ENCODE results near the gene FPGS. TPM values are rescaled to one million over a fixed set of nuclear protein-coding genes. Genes with fewer than 3 reads are reported as not detected.

The FPGS gene
- polyA plus RNA-seq, 1 donor (not counting 4 experiments of a cell fraction or from before 2014, with no cell fraction given) = 38.2 TPM

DNA sequence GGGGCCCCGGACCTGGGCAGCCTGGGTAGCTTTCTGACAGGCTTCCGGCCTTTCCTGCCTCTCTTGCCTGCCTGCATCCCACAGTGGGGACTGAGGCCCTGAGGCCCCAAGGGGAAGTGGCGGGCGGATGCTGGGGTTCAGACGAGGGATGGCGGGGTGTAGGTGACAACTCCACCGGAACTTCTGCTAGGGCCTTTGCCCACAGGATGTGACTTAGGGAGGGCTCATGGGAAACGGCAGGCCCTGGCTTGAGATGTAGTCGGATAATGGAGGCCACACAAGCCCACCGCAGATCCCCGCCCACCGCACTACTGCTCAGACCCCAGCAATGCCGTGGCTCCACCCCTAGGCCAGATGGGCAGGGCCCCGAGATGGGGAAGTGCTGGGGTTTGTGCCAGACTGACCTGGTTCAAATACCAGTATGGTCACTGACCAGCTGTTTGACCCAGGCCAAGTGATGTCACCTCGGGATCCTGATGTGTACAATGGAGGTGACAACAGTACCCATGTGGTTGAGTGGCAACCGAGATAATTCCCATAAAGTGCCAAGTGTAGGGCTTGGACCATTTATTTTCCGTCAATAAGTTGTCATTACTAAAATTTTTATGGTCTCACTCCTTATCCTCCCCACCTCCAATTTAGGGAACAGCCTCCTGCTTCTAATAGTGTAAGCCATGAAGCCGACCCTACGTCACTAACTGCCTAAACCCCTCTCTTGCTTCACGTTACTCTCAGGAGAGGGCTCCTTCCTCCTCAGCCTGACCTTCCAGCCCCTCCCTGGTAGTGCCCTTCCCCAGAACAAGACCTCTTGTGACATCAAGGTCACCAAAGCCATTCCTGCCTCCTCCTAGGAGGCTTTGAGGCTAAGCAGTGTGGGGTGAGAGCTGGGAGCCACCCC is 19.3 kb upstream of the FPGS start:
- FAIRE-seq = no peak

DNA sequence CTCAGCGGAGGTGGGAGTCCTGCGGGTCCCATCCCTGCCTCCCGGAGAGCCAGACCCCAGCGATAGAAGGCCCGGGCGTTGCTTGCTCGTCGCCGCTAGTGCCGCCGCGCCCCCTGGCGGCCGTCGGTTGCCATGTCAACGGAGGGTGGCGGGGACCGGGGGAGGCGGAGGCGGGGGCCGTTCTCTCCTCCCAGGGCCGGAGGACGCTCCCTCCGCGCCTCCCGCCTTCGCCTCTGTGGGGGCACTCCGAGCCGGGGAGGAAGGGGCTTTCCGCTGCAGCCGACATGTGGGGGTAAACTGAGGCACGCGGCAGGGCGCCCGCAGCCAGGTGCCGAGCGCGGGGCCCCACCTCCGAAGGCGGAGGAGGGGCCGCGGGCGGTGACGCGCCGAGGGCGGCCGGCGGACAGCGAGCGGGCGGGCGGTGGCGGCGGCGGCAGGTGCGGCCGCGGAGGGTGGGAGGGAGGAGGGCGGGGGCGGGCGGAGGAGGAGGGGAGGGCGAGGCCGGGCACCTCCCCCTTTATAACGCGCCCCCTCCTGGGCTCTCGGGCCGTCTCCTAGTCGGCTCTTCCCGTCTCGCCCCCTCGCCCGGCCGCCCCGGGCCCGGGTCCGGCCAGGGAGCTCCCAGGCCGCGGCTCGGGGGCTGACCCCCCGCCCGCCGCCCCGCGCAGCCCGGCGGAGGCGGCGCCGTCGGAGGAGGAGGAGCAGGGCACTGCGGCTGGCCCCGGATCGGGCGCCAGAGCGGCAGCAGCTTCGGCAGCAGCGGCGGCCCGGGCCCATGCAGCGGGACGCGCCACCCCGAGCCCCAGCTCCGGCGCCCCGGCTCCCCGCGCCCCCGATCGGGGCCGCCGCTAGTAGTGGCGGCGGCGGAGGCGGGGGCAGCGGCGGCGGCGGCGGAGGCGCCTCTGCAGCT is 17.4 kb upstream of the FPGS start:
- TF ChIP-seq, protein P1, sequence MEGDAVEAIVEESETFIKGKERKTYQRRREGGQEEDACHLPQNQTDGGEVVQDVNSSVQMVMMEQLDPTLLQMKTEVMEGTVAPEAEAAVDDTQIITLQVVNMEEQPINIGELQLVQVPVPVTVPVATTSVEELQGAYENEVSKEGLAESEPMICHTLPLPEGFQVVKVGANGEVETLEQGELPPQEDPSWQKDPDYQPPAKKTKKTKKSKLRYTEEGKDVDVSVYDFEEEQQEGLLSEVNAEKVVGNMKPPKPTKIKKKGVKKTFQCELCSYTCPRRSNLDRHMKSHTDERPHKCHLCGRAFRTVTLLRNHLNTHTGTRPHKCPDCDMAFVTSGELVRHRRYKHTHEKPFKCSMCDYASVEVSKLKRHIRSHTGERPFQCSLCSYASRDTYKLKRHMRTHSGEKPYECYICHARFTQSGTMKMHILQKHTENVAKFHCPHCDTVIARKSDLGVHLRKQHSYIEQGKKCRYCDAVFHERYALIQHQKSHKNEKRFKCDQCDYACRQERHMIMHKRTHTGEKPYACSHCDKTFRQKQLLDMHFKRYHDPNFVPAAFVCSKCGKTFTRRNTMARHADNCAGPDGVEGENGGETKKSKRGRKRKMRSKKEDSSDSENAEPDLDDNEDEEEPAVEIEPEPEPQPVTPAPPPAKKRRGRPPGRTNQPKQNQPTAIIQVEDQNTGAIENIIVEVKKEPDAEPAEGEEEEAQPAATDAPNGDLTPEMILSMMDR (optimal IDR thresholded peaks at IDR 0.05 in 1 of 3, IDR thresholded peaks at IDR 0.05 in 1 of 3, conservative IDR thresholded peaks at IDR 0.05 in 1 of 3; ENCODE audit: extremely low read depth in 1 of 3, insufficient read depth in 2 of 3, low read length in 3 of 3) = peak; percentile 46 to 87 (median 86)
- TF ChIP-seq EZH2 (IDR thresholded peaks at IDR 0.05; ENCODE audit: low read length) = no peak
- Histone ChIP-seq H3K27ac (ENCODE audit: control insufficient read depth, insufficient read depth, low read length) (peak overlapping the region; percentile 36), H3K9me3 (ENCODE audit: control insufficient read depth, low read depth, low read length) (no peaks in the 10 kb centered on the region), H3K4me2 (ENCODE audit: control insufficient read depth, extremely low read depth, insufficient read depth, low read depth, low read length) (peak overlapping the region; percentile 45), H3K9ac (ENCODE audit: control insufficient read depth, extremely low read depth, insufficient read depth, low read length) (peak overlapping the region; percentile 88), H3K9me1 (ENCODE audit: control insufficient read depth, extremely low read depth, insufficient read depth, low read length) (no peaks in the 10 kb centered on the region), H3K27me3 (ENCODE audit: control insufficient read depth, extremely low read depth, insufficient read depth, low read length) (no peaks in the 10 kb centered on the region), H2AFZ (ENCODE audit: control insufficient read depth, low read length) (peak overlapping the region; percentile 75), H3K36me3 (ENCODE audit: control insufficient read depth in 2 of 2, extremely low read depth in 1 of 2, insufficient read depth in 2 of 2, low read length in 2 of 2) (peaks cover 25 to 31% of the 10 kb centered on the region in 2 experiments), H3K4me1 (ENCODE audit: control insufficient read depth, extremely low read depth, insufficient read depth, low read length) (peaks cover 15% of the 10 kb centered on the region), H4K20me1 (ENCODE audit: control insufficient read depth, extremely low read depth, insufficient read depth, low read length) (peaks cover 25% of the 10 kb centered on the region), H3K4me3 (ENCODE audit: control insufficient read depth in 2 of 3, extremely low read depth in 1 of 3, insufficient read depth in 2 of 3, low read depth in 1 of 3, low read length in 3 of 3) (peak overlapping the region; percentile 51 to 95 (median 95)), H3K79me2 (ENCODE audit: control insufficient read depth, insufficient read depth, low read length) (peaks cover 42% of the 10 kb centered on the region)
- dilution Hi-C loops (cut with MboI; ENCODE audit: extremely low pct_ligation_motif_present, low sequenced_read_pairs) = no loop called here
- no peak for DNase-seq (ENCODE audit: low read depth, low spot score)
- no peak for FAIRE-seq

More for the DNA sequence above, 19.3 kb upstream of the FPGS start:
- Histone ChIP-seq H3K9me3 (ENCODE audit: control insufficient read depth, low read depth, low read length) (no peaks in the 10 kb centered on the region), H3K4me1 (ENCODE audit: control insufficient read depth, extremely low read depth, insufficient read depth, low read length) (peaks cover 15% of the 10 kb centered on the region), H3K9me1 (ENCODE audit: control insufficient read depth, extremely low read depth, insufficient read depth, low read length) (no peaks in the 10 kb centered on the region), H3K4me2 (ENCODE audit: control insufficient read depth, extremely low read depth, insufficient read depth, low read depth, low read length) (no peak overlapping the region), H4K20me1 (ENCODE audit: control insufficient read depth, extremely low read depth, insufficient read depth, low read length) (peaks cover 15% of the 10 kb centered on the region), H3K27me3 (ENCODE audit: control insufficient read depth, extremely low read depth, insufficient read depth, low read length) (no peaks in the 10 kb centered on the region), H2AFZ (ENCODE audit: control insufficient read depth, low read length) (no peak overlapping the region), H3K79me2 (ENCODE audit: control insufficient read depth, insufficient read depth, low read length) (peaks cover 24% of the 10 kb centered on the region), H3K27ac (ENCODE audit: control insufficient read depth, insufficient read depth, low read length) (no peak overlapping the region), H3K4me3 (ENCODE audit: control insufficient read depth in 2 of 3, extremely low read depth in 1 of 3, insufficient read depth in 2 of 3, low read depth in 1 of 3, low read length in 3 of 3) (no peak overlapping the region), H3K36me3 (ENCODE audit: control insufficient read depth in 2 of 2, extremely low read depth in 1 of 2, insufficient read depth in 2 of 2, low read length in 2 of 2) (peaks cover 7 to 14% of the 10 kb centered on the region in 2 experiments), H3K9ac (ENCODE audit: control insufficient read depth, extremely low read depth, insufficient read depth, low read length) (no peak overlapping the region)
- dilution Hi-C loops (cut with MboI; ENCODE audit: extremely low pct_ligation_motif_present, low sequenced_read_pairs) = no loop called here
- no peak for TF ChIP-seq EZH2 (IDR thresholded peaks at IDR 0.05; ENCODE audit: low read length)
- no peak for DNase-seq (ENCODE audit: low read depth, low spot score)
